Ishikawa (cell line): Measurements from ENCODE around the gene CELF2.

Experiments
- CEBPB ChIP-seq: IDR thresholded peaks from 2 replicates; pipeline ENCODE4 v1.6.1; 2012
- CREB1 ChIP-seq: IDR thresholded peaks from 2 replicates; pipeline ENCODE4 v1.6.1; 2012; ENCODE audit warnings: low read depth
- EGR1 ChIP-seq: IDR thresholded peaks from 2 replicates; pipeline ENCODE4 v1.6.1; 2012
- EP300 ChIP-seq: IDR thresholded peaks from 2 replicates; pipeline ENCODE4 v1.6.1; 2012; ENCODE audit warnings: borderline replicate concordance
- FOXM1 ChIP-seq: IDR thresholded peaks from 2 replicates; pipeline ENCODE4 v1.6.1; 2012; ENCODE audit warnings: low read depth, borderline replicate concordance
- NFIC ChIP-seq: IDR thresholded peaks from 2 replicates; pipeline ENCODE4 v1.6.1; 2012
- RAD21 ChIP-seq: IDR thresholded peaks from 2 replicates; pipeline ENCODE4 v1.6.1; 2012; ENCODE audit warnings: low read depth
- TAF1 ChIP-seq: IDR thresholded peaks from 2 replicates; pipeline ENCODE4 v1.6.1; 2012; ENCODE audit warnings: low read depth, mild to moderate bottlenecking
- TCF12 ChIP-seq: IDR thresholded peaks from 2 replicates; pipeline ENCODE4 v1.6.1; 2012; ENCODE audit warnings: low read depth
- TEAD4 ChIP-seq: IDR thresholded peaks from 2 replicates; pipeline ENCODE4 v1.6.1; 2012
- USF1 ChIP-seq: IDR thresholded peaks from 2 replicates; pipeline ENCODE4 v1.6.1; 2012
- YY1 ChIP-seq: IDR thresholded peaks from 2 replicates; pipeline ENCODE4 v1.6.1; 2012; ENCODE audit warnings: low read depth
- ZBTB7A ChIP-seq: IDR thresholded peaks from 2 replicates; pipeline ENCODE4 v1.6.1; 2012; ENCODE audit warnings: low read depth
- TF ChIP-seq, protein P1 (sequence below): IDR thresholded peaks from 2 replicates; pipeline ENCODE4 v1.6.1; 2012; ENCODE audit warnings: low read depth, mild to moderate bottlenecking
- TF ChIP-seq, protein P2 (sequence below): IDR thresholded peaks from 2 replicates; pipeline ENCODE4 v1.6.1; 2012

CELF2 gene

GRCh38 chr10:11057994-11058393 lies 40.3 kb downstream of the CELF2 start:
- no peak for TF ChIP-seq EGR1
- TF ChIP-seq, protein P1, sequence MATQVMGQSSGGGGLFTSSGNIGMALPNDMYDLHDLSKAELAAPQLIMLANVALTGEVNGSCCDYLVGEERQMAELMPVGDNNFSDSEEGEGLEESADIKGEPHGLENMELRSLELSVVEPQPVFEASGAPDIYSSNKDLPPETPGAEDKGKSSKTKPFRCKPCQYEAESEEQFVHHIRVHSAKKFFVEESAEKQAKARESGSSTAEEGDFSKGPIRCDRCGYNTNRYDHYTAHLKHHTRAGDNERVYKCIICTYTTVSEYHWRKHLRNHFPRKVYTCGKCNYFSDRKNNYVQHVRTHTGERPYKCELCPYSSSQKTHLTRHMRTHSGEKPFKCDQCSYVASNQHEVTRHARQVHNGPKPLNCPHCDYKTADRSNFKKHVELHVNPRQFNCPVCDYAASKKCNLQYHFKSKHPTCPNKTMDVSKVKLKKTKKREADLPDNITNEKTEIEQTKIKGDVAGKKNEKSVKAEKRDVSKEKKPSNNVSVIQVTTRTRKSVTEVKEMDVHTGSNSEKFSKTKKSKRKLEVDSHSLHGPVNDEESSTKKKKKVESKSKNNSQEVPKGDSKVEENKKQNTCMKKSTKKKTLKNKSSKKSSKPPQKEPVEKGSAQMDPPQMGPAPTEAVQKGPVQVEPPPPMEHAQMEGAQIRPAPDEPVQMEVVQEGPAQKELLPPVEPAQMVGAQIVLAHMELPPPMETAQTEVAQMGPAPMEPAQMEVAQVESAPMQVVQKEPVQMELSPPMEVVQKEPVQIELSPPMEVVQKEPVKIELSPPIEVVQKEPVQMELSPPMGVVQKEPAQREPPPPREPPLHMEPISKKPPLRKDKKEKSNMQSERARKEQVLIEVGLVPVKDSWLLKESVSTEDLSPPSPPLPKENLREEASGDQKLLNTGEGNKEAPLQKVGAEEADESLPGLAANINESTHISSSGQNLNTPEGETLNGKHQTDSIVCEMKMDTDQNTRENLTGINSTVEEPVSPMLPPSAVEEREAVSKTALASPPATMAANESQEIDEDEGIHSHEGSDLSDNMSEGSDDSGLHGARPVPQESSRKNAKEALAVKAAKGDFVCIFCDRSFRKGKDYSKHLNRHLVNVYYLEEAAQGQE = no peak
- no peak for TF ChIP-seq TCF12
- TF ChIP-seq NFIC = no peak
- TF ChIP-seq FOXM1 = no peak
- no peak for TF ChIP-seq TAF1
- TF ChIP-seq TEAD4 = no peak
- TF ChIP-seq, protein P2, sequence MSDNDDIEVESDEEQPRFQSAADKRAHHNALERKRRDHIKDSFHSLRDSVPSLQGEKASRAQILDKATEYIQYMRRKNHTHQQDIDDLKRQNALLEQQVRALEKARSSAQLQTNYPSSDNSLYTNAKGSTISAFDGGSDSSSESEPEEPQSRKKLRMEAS = no peak
- TF ChIP-seq CEBPB = no peak
- TF ChIP-seq ZBTB7A = no peak
- no peak for TF ChIP-seq YY1
- no peak for TF ChIP-seq RAD21
- no peak for TF ChIP-seq USF1
- TF ChIP-seq CREB1 = no peak
- no peak for TF ChIP-seq EP300

- TF ChIP-seq TAF1 (no peak), TCF12 (no peak), FOXM1 (no peak), RAD21 (no peak), USF1 (no peak), ZBTB7A (no peak), CEBPB (no peak), TEAD4 (no peak), NFIC (no peak), YY1 (no peak), EP300 (no peak), CREB1 (no peak), EGR1 (no peak)
- TF ChIP-seq, protein P1 = no peak
- TF ChIP-seq, protein P2 = no peak
Observed at GRCh38 chr10:11058965-11059364, 41.3 kb downstream of the CELF2 start.

- TF ChIP-seq EP300 (no peak), CREB1 (no peak), TCF12 (no peak), ZBTB7A (no peak), USF1 (no peak), NFIC (no peak), EGR1 (no peak), FOXM1 (no peak), TAF1 (no peak), CEBPB (no peak), TEAD4 (no peak), YY1 (no peak), RAD21 (no peak)
- TF ChIP-seq, protein P2 = no peak
- TF ChIP-seq, protein P1 = no peak
Observed at GRCh38 chr10:11063856-11064255, 46.2 kb downstream of the CELF2 start.

DNA sequence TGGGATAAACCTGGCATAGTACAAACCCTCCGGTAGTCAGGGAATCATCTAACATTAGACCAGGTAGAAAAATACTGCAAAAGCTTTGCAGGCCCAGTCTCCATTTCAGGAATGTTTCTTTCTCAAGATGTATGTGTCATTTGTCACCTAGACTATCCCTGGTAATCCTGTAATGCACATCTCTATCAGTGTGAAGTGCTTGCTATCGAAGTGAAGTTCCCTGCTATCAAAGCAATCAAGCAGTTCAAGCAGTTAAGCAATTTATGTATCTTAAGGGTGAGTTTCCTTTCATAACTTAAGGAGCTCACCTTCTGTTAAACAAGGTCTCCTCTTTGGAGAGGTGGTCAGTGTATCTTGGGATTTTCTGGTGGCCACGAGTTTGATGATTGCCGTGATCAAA lies 47.2 kb downstream of the CELF2 start:
- TF ChIP-seq, protein P1 = no peak
- no peak for TF ChIP-seq ZBTB7A
- no peak for TF ChIP-seq USF1
- no peak for TF ChIP-seq CREB1
- TF ChIP-seq, protein P2 = no peak
